ENCODE results near the gene YPEL1.
A peak's percentile ranks its signal among the peaks of the same experiment; 100 is the strongest.
"Not testable (repeated sequence)": the region's sequence is repeated elsewhere in the genome, so short reads cannot be mapped to it uniquely, and the experiment has no call there.

YPEL1 gene

DNA sequence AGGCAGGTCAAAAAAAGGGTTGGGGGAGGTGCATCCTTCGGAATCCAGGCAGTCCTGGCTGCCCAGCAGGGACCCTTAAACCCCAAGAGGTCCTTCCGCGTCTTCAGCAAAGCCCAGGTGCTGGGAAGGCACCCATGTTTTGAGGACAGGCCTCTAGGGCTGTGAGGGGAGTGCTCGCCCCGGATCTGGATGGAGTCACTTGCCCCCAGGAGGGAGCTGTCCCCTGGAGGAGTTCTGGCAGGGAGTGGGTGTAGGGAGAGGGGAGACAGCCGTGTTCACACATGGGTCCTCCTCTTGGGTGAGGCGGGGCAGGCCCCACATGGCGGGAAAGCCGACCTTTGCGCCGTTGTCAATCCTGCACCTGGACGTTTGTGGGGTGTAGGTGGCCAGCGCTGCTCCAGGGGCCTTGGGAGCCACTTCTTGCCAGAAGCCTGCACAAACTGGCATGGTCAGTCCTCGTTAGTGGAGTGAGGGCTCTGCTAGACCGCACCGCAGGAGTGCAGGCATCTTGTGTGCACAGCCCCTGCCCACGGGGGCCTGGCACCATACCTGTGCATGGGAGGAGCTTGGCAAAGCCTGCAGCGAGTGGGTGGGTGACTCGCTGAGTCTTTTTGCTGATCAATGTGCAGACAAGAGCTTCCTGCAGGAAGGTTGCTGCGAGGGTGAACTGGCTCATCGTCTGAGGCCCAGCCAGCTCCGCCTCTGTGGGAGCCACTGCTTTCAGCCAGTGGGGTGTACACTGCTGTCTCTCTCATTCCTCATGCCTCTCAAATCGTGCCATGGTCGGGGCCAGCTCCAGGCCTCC lies 53.8 kb downstream of the YPEL1 start:
- DNase-seq: no peak

DNA sequence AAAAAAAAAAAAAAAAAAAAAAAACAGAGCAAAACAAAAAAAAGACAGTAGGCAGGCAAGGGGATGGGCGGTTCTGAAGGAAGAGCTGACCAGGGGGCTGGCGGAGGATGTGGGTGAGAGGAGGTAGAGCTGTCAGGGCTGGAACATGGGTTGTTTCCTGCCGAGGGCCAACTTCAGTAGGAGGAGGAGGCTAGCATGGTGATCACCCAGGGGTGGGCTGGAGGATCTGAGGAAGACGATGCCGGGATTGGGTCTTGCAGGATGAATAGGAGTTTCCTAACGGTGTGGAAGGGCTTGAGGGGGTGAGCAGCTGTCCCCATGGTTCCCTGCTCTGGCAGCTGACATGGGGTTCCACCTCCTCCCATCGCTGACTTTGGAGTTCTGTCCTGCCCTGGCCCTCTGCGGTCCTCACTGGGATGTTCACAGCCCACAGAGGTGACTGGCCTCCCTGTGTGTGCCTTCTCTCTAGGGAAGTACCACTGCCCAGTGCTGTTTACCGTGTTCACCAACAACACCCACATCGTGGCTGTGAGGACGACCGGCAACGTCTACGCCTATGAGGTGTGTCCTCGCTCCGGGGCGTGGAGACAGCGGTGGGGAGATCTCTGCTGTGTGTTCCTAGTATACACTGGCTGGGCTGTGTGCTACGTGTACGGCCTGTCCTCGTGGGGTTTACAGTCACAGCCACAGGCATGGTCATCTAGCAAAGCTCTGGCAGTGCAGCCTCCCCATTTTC lies 54.6 kb downstream of the YPEL1 start:
- DNase-seq: no peak

DNA sequence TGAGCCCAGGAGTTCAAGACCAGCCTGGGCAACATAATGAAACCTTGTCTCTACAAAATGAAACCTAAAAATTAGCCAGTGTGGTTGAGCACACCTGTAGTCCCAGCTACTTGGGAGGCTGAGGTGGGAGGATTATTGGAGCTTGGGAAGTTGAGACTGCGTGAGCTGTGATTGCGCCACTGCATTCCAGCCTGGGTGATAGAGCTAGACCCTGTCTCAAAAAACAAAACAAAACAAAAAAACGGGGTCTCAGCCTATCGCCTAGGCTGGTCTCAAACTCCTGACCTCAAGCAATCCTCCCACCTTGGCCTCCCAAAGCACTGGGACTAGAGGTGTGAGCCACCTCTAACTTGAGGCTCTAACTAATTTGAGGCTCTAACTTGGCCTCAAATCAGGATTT lies 56.2 kb downstream of the YPEL1 start:
- no peak for DNase-seq

DNA sequence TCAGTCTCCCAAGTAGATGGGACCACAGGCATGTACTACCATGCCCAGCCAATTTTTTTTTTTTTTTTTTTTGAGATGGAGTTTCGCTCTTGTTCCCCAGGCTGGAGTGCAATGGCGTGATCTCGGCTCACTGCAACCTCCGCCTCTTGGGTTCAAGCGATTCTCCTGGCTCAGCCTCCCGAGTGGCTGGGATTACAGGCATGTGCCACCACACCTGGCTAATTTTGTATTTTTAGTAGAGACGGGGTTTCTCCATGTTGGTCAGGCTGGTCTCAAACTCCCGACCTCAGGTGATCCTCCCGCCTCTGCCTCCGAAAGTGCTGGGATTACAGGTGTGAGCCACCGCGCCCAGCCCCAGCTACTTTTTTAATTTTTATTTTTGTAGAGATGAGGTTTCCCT lies 56.8 kb downstream of the YPEL1 start:
- DNase-seq: not testable (repeated sequence)

DNA sequence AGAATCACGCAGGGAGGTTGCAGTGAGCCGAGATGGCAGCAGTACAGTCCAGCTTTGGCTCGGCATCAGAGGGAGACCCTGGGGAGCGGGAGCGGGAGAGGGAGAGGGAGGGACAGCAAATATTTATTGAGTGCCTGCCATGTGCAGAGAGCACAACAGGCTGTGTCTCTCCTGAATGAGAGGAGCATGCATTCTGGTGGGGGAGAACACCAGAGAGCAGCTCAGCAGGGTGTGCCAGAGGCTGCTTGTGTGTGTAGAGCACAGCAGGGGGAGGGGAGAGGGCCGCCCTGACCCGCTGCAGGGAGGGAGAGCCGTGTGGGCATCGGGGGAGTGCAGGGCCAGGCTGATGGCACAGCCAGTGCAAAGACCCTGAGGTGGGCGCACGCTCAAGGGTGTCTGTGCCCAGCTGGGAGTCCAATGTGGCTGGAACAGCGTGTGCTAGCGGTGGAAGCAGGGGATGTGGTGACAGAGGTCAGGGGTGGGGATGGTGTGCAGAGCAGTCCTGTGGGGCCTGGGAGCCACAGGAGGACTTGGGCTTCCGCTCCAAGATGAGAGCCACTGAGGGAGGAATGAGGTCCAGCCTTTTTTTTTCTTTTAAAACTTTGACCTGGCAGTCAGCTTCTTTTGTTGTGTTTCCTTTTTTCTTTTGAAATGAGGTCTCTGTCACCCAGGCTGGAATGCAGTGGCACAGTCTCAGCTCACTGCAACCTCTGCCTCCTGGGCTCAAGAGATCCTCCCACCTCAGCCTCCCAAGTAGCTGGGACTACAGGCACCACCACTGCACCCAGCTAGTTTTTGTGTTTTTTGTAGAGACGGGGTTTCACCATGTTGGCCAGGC lies 57.8 kb downstream of the YPEL1 start:
- no peak for DNase-seq

DNA sequence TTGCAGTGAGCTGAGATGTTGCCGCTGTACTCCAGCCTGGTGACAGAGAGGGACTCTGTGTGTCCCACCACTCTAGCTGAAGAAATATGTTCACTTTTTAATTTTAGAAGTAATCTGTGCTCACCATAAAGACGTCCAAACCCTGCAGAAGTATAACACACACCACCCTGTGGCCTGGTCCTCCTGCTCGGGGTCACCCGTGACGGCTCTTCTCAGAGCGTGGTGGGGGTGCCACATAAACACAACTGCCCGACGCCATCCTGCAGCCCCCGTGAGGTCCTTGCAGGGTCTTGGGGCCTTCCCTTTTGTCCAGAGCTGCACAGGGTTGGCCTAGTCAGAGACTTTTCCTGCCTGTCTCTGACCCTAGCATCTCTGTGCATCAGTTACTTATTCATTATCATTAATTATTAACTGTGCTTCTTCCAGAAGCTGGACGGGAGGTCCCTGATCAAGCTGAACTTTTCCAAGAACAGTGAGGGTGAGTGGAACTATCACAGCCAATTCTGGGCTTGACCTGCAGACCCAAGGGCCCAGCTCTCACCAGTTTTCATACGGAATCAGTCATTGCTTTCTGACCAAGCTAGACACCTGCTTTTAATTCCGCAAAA lies 60.9 kb downstream of the YPEL1 start:
- no peak for DNase-seq

DNA sequence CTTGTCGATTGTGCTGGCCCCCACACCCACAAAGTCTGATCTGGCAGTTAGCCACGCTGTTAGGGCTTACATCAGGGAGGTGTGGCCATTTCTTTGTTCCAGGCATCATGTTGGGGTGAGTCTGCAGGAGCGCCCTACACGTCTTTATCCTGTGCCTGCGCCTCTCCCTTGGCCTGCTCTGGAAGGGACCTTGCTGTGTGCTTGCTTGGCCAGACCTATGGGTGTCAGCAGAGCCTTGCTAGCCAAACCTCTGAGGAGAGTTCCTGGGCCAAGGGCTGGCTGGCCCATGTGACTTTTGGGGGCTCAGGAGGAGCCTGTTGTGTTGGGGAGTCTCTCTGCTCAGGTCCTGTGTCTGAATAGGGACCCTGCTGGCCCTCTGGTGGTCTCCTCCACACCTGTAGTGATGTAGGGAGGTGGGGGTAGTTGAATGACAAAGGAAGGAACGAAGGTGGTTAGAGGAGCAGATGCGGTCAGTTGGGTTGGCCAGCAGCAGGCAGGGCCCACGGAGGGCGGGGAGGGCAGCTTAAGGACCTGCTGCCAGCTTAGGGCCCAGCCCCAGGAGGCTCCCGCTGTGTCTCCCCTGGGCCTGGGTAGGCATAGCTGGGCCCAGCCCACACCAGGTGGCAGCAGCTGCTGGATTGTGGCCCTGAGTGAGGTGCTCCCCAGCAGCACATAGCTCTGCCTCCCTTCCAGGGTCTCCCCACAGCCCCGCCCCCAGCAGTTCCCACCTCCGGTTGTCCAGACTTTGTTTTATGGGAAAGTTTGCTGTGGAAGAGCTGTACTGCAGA lies 61.9 kb downstream of the YPEL1 start:
- no peak for DNase-seq

DNA sequence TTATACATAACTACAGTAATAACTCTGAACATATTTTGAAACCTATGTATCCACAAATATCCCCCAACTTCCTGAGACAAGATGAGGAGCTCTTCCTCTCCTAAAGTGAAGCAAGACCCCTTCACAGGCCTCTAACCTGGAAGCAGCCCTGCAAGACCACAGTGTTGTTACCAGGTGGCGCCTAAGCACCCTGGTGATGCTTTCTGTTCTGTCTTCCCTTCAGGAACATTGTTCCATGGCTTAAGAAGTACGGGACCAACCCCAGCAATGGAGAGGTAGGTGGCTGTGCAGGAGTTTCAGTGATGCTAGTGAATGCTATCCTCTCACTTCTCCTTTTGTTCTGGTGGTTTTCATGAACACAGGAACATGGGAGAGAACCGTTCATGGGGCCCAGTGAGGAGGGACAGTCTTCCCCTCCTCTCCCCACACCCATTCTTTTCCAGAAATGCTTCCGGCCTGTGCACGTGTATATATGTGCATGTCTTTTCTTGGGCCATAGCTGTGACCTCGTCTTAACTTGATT lies 63.4 kb downstream of the YPEL1 start:
- DNase-seq: no peak

- DNase-seq: no peak
These were observed 66.6 kb downstream of the YPEL1 start for GRCh38 chr22:21669026-21669425.

DNA sequence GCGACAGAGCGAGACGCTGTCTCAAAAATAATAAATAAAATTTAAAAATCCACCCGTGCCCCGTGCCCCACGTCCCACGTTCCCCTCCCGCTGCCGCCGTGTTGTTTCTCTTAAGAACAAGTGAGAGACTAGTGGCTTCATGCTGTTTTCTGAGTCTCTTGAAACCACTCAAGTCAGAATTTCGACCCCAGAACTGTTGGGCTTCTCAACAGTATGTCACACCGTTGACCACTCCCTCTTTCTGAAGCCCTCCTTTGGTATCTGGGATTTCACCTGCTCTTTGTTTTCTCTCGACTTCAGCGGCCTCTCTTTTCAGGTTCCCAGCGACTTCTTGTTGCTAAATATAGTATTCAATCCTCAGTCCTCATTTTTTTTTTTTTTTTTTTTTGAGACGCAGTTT lies 68.8 kb downstream of the YPEL1 start:
- DNase-seq: no peak

GRCh38 chr22:21665047-21665851 lies 70.3 kb downstream of the YPEL1 start:
- no peak for DNase-seq

- DNase-seq: no peak
These were observed 71.9 kb downstream of the YPEL1 start for GRCh38 chr22:21663738-21664137.

DNA sequence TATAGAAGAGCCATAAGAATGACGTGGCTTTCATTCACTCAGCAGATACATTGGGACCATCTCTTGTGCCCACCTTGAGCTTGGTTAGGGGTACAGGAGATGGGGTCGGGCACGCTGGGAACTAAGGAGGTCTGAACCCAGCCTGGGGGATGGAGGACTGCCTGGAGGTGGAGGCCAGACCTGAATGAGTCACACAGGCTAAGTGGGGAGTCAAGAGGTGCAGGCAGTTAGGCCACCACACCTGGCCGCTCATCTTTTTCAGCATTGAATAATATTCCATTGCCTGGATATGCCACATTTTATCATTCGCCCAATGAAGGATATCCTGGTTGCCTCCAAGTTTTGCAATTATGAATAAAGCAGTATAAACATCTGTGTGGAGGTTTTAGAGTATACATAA lies 73.6 kb downstream of the YPEL1 start:
- no peak for DNase-seq

GRCh38 chr22:21660904-21661303 lies 74.7 kb downstream of the YPEL1 start:
- DNase-seq: no peak

- no peak for DNase-seq
These were observed 75.6 kb downstream of the YPEL1 start for GRCh38 chr22:21659864-21660525.

GRCh38 chr22:21657360-21658032 lies 78.1 kb downstream of the YPEL1 start:
- DNase-seq: peak; percentile 12

DNA sequence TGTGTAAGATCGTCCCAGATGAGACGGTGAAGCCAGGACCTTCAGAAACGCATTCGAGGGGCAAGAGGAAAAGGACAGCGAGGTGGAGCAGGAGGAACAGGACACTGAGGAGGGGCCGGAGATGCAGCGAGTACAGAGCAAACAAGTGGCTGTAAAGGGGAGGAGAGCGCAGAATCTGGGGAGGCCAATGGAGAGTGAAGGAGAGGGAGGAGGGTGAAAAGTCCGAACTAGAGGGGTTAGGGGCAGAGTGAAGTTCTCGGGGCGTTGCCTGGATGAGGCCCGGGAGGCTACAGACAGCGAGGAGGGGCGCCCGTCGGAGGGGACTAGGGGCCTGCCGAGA lies 78.6 kb downstream of the YPEL1 start:
- DNase-seq: no peak

- DNase-seq: no peak
These were observed 82.7 kb downstream of the YPEL1 start for GRCh38 chr22:21652547-21653545.
